HUES64 (cell line): ENCODE results near the gene POC1A.

Experiments
- H3K27ac ChIP-seq: 2 replicates; pipeline ENCODE4 v1.7.0; 2013; ENCODE audit warnings: low read depth, low read length, inconsistent platforms
- H3K27me3 ChIP-seq: 2 replicates; pipeline ENCODE4 v1.6.1; 2013; ENCODE audit warnings: mild to moderate bottlenecking, low read length; ENCODE audit not compliant: insufficient read depth
- H3K36me3 ChIP-seq: 2 replicates; pipeline ENCODE4 v1.6.1; 2013; ENCODE audit warnings: mild to moderate bottlenecking, low read length; ENCODE audit not compliant: insufficient read depth
- H3K4me1 ChIP-seq: 2 replicates; pipeline ENCODE4 v1.6.1; 2013; ENCODE audit warnings: mild to moderate bottlenecking, low read length, moderate library complexity; ENCODE audit not compliant: insufficient read depth
- H3K4me3 ChIP-seq: 2 replicates; pipeline ENCODE4 v1.5.1; 2013; ENCODE audit warnings: mild to moderate bottlenecking, low read length, moderate library complexity
- H3K9ac ChIP-seq: 2 replicates; pipeline ENCODE4 v1.6.1; 2013; ENCODE audit warnings: mild to moderate bottlenecking, low read depth, low read length
- H3K9me3 ChIP-seq: 2 replicates; pipeline ENCODE4 v1.6.1; 2013; ENCODE audit warnings: low read depth, low read length; ENCODE audit not compliant: insufficient read depth
- WGBS: fragments of 150-250, 120-280 bp; methylation state at CpG from one replicate; pipeline ENCODE4 v1.1.7; 2013; ENCODE audit warnings: missing lambda C conversion rate; 5-methylcytosine and 5-hydroxymethylcytosine counted together

Gene POC1A

DNA sequence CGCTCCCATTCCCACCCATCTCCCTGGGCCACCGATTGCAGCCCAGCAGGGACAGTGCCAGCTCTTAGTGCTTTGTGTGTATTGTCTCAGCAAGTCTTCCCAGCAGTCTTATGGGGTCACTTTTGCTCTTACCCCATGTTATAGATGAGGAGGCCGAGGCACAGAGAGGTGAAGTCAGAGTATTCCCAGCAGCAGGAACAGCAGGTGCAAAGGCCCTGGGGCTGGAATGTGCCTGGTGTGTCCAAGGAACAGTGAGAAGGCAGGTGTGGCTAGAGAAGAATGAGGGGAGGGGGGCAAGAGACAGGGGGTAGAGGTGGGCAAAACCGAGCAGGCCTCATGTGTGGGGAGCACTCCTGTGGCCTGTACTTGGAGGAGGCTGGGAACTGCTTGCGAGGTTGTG, 85.1 kb downstream of the POC1A start:
- Histone ChIP-seq H3K27ac (no peak overlapping the region), H3K36me3 (peaks cover 1% of the 10 kb centered on the region), H3K4me3 (no peak overlapping the region), H3K9ac (no peak overlapping the region), H3K27me3 (no peaks in the 10 kb centered on the region), H3K9me3 (no peaks in the 10 kb centered on the region), H3K4me1 (no peaks in the 10 kb centered on the region)
- WGBS, result 94% methylated on average over 5 of the region's 5 CpGs

DNA sequence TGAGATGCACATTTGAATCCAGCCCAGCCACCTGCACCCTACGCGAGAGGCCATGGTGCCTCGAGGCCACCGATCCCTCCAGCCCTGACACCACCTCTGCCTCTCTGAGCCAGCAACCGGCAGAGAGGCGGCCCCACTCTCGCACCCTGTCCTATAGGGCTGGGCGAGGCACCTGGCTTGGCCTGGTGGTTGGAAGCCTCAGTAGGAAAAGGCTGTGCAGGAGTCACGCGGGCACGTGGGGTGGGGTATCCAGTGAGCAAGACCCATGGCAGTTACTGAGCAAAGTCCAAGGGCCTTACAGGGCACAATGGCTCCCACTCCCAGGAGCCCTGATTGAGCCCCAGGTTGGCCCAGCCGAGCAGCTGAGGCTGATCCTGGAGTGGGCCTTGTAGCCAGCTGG, 85.5 kb downstream of the POC1A start:
- H3K27me3 ChIP-seq, result no peaks in the 10 kb centered on the region
- H3K4me3 ChIP-seq, result no peak overlapping the region
- H3K36me3 ChIP-seq, result no peaks in the 10 kb centered on the region
- no peaks in the 10 kb centered on the region for H3K4me1 ChIP-seq
- H3K9me3 ChIP-seq, result no peaks in the 10 kb centered on the region
- no peak overlapping the region for H3K9ac ChIP-seq
- 94% methylated on average over 12 of the region's 12 CpGs for WGBS
- no peak overlapping the region for H3K27ac ChIP-seq

GRCh38 chr3:52068055-52068571, 86.1 kb downstream of the POC1A start:
- Histone ChIP-seq H3K27me3 (no peaks in the 10 kb centered on the region), H3K27ac (no peak overlapping the region), H3K4me1 (no peaks in the 10 kb centered on the region), H3K36me3 (no peaks in the 10 kb centered on the region), H3K9me3 (no peaks in the 10 kb centered on the region), H3K9ac (no peak overlapping the region), H3K4me3 (no peak overlapping the region)
- 78% methylated on average over 12 of the region's 12 CpGs for WGBS

GRCh38 chr3:52067526-52067925, 86.7 kb downstream of the POC1A start:
- Histone ChIP-seq H3K9ac (no peak overlapping the region), H3K27ac (no peak overlapping the region), H3K36me3 (no peaks in the 10 kb centered on the region), H3K27me3 (no peaks in the 10 kb centered on the region), H3K9me3 (no peaks in the 10 kb centered on the region), H3K4me3 (no peak overlapping the region), H3K4me1 (no peaks in the 10 kb centered on the region)
- WGBS, result 85% methylated on average over 4 of the region's 4 CpGs

DNA sequence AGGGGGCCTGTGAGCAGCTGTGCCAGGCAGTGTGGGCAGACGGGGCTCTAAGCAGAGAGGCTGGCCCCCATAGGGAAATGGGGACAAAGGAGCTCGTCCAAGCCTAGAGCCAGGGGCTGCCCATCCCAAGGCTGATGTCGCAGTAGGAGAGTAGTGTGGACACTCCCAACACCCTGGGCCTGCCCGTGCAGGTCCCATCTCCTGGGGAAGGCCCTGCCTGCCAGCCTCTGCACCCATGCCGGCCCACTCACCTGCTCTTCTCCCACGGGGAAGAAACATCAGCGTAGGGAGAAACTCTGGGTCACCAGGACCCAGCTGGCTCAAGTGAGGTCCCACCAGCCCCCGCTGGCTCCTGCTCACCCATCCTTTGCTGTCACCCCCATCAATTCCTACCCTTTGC, 87.2 kb downstream of the POC1A start:
- no peaks in the 10 kb centered on the region for H3K27me3 ChIP-seq
- no peak overlapping the region for H3K27ac ChIP-seq
- no peak overlapping the region for H3K9ac ChIP-seq
- H3K36me3 ChIP-seq, result no peaks in the 10 kb centered on the region
- no peaks in the 10 kb centered on the region for H3K9me3 ChIP-seq
- H3K4me1 ChIP-seq, result no peaks in the 10 kb centered on the region
- no peak overlapping the region for H3K4me3 ChIP-seq
- WGBS, result 93% methylated on average over 8 of the region's 8 CpGs

DNA sequence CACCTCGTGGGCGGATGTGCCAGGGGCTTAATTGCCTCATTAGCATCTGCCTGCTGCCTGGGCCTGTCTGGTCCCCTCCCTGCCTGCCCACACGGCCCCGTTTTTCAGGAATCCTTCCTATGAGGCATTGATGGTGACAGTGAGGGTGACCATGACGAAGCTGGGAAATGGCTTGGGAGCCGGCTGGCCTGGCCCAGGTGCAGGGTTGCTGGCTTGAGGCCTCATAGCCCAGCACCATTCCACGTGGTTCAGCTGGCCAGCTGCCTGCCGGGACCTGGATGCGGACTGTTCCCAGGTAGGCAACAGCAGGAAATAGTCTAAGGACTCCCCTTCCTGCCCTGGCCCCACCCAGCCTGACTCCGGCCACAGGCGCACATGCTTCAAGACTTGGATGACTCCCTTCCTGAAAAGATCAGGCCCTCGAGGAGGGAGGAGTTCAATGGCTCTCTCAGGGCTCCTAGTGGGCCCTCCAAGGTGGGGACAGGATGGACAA, 88.9 kb downstream of the POC1A start:
- H3K4me3 ChIP-seq, result no peak overlapping the region
- H3K27ac ChIP-seq, result no peak overlapping the region
- no peaks in the 10 kb centered on the region for H3K4me1 ChIP-seq
- no peaks in the 10 kb centered on the region for H3K36me3 ChIP-seq
- H3K27me3 ChIP-seq, result no peaks in the 10 kb centered on the region
- no peaks in the 10 kb centered on the region for H3K9me3 ChIP-seq
- 85% methylated on average over 12 of the region's 12 CpGs for WGBS
- no peak overlapping the region for H3K9ac ChIP-seq

DNA sequence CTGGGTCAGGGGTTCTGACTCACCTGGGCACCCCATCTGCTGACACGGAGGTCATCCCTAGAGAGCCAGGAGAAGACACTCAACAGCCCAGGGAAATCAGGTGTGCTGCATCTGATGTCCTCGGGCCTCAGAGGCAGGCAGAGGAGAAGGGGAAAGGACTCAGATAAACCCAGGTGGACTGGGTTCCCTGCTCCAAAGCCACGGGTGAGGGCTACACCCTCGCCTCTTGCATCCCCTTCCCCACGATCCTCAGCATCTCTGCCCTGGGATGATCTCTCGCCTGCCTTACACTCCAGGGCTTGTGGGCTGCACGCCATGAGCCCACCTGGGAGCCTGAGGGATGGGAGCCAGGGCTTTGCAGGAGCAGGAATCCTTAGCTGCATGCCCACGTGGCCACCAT, 89.7 kb downstream of the POC1A start:
- no peak overlapping the region for H3K4me3 ChIP-seq
- H3K9ac ChIP-seq, result no peak overlapping the region
- H3K9me3 ChIP-seq, result no peaks in the 10 kb centered on the region
- no peaks in the 10 kb centered on the region for H3K4me1 ChIP-seq
- no peak overlapping the region for H3K27ac ChIP-seq
- WGBS, result 93% methylated on average over 8 of the region's 8 CpGs
- no peaks in the 10 kb centered on the region for H3K27me3 ChIP-seq
- H3K36me3 ChIP-seq, result no peaks in the 10 kb centered on the region

DNA sequence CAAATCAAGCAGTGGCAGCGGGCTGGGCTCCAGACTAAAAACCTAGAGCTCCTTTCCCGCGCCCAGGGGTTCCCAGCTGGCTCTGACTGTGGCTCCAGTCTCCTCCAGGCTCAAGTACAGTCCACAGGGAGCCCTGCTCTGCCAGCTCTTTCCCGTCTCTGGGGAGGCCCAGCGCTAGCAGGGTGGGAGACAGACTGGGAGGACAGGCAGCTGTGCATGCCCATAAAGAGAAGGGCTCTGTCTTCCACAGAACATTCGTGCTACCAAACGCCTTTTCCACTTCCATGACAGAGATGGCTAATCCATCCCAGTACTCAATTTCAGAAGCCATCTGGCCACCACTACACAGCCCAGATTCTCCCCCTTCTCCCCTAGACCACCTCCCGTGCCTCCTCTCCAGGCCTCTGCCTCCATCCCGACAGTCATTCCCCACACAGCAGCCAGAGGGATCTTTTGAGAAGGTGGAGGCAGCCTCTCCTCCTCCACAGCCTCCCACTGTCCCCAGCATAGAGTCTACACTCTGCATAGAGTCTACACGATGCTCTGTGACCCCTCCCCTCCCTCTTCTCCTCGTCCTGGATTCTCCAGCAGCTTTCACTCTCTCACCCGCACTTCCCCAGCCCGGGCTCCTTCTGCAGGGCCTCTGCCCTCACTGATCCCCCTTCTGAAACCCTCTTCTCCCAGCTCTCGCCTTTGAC, 91.0 kb downstream of the POC1A start:
- 79% methylated on average over 14 of the region's 14 CpGs for WGBS
- no peaks in the 10 kb centered on the region for H3K9me3 ChIP-seq
- H3K9ac ChIP-seq, result no peak overlapping the region
- H3K27ac ChIP-seq, result no peak overlapping the region
- H3K36me3 ChIP-seq, result no peaks in the 10 kb centered on the region
- H3K27me3 ChIP-seq, result no peaks in the 10 kb centered on the region
- H3K4me3 ChIP-seq, result no peak overlapping the region
- H3K4me1 ChIP-seq, result no peaks in the 10 kb centered on the region

- Histone ChIP-seq H3K9ac (no peak overlapping the region), H3K27ac (no peak overlapping the region), H3K4me1 (0 out of 2 replicates have a peak, but pooled peaks cover 2% of the 10 kb centered on the region)
Measured at GRCh38 chr3:52062505-52062904, 91.7 kb downstream of the POC1A start.

GRCh38 chr3:52061121-52061910, 92.9 kb downstream of the POC1A start:
- Histone ChIP-seq H3K27ac (no peak overlapping the region), H3K36me3 (no peaks in the 10 kb centered on the region), H3K4me1 (0 out of 2 replicates have a peak, but pooled peaks cover 2% of the 10 kb centered on the region), H3K27me3 (no peaks in the 10 kb centered on the region), H3K9ac (no peak overlapping the region), H3K9me3 (no peaks in the 10 kb centered on the region), H3K4me3 (no peak overlapping the region)
- WGBS, result 83% methylated on average over 4 of the region's 4 CpGs

More at GRCh38 chr3:52062505-52062904, 91.7 kb downstream of the POC1A start:
- 79% methylated on average over 5 of the region's 5 CpGs for WGBS
- no peaks in the 10 kb centered on the region for H3K36me3 ChIP-seq
- H3K9me3 ChIP-seq, result no peaks in the 10 kb centered on the region
- H3K27me3 ChIP-seq, result no peaks in the 10 kb centered on the region
- no peak overlapping the region for H3K4me3 ChIP-seq

- H3K27ac ChIP-seq, result no peak overlapping the region
- 0 out of 2 replicates have a peak, but pooled peaks cover 2% of the 10 kb centered on the region for H3K4me1 ChIP-seq
- no peak overlapping the region for H3K4me3 ChIP-seq
- H3K9me3 ChIP-seq, result no peaks in the 10 kb centered on the region
- no peaks in the 10 kb centered on the region for H3K36me3 ChIP-seq
- WGBS, result 84% methylated on average over 7 of the region's 7 CpGs
- no peak overlapping the region for H3K9ac ChIP-seq
- peaks cover 7% of the 10 kb centered on the region for H3K27me3 ChIP-seq
Measured at GRCh38 chr3:52059781-52060180, 94.4 kb downstream of the POC1A start.
